ENCODE measurements around the gene ALDH3B2.

DNA sequence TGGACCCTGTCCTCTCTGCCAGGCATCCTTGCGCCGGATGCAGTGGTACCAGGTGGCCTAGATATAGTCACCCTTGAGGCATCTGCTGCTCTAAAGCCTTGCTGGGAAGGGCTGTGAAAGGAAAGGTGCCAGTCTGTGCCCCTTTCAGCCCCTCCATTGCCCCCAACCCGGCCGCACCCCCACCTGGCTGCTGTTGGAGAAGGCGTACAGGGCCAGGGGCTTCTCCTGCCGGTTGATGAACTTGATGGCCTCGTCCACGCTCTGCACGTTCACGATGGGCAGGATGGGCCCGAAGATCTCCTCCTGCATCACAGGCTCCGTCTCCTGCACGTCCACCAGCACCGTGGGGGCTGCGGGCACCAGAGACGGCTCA is 10.2 kb downstream of the ALDH3B2 start:
- TF ChIP-seq POLR2A (IDR thresholded peaks at IDR 0.05) = no peak
- TF ChIP-seq, protein P1, sequence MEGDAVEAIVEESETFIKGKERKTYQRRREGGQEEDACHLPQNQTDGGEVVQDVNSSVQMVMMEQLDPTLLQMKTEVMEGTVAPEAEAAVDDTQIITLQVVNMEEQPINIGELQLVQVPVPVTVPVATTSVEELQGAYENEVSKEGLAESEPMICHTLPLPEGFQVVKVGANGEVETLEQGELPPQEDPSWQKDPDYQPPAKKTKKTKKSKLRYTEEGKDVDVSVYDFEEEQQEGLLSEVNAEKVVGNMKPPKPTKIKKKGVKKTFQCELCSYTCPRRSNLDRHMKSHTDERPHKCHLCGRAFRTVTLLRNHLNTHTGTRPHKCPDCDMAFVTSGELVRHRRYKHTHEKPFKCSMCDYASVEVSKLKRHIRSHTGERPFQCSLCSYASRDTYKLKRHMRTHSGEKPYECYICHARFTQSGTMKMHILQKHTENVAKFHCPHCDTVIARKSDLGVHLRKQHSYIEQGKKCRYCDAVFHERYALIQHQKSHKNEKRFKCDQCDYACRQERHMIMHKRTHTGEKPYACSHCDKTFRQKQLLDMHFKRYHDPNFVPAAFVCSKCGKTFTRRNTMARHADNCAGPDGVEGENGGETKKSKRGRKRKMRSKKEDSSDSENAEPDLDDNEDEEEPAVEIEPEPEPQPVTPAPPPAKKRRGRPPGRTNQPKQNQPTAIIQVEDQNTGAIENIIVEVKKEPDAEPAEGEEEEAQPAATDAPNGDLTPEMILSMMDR (IDR thresholded peaks at IDR 0.05 in 4 of 5, conservative IDR thresholded peaks at IDR 0.05 in 1 of 5) = no peak

Measured in gastrocnemius medialis (tissue), 4 donors.